ENCODE measurements around the gene SLC34A1.
"Not testable (repeated sequence)": the region's sequence is repeated elsewhere in the genome, so short reads cannot be mapped to it uniquely, and the experiment has no call there.

The SLC34A1 gene

DNA sequence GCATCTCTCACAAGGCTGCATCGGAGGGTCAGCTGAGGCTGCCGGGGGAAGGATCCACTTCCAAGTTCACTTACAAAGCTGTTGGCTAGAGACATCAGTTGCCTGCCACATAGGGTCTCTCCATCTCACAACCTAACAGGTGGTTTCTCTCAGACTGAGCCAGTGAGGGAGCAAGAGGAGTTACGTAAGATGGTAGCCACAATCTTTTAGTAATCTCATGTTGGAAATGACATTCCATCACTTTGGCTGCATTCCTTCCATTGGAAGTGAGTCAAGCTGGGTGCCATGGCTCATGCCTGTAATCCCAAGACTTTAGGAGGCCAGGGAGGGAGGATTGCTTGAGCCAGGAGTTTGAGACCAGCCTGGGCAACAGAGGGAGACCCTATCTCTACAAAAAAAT is 34.8 kb downstream of the SLC34A1 start:
- WGBS (ENCODE audit: insufficient coverage), result 97% methylated on average over 3 of the region's 3 CpGs

GRCh38 chr5:177420472-177420871 is 36.2 kb downstream of the SLC34A1 start:
- not testable (repeated sequence) for H3K36me3 ChIP-seq (ENCODE audit: control insufficient read depth in 4 of 4, insufficient read depth in 4 of 4, low read length in 3 of 4); H3K4me3 ChIP-seq (ENCODE audit: control insufficient read depth in 1 of 7, extremely low read depth in 1 of 7, insufficient read depth in 4 of 7, low read depth in 2 of 7, low read length in 6 of 7); H3K27me3 ChIP-seq (replicated peaks in 2 of 5; ENCODE audit: control insufficient read depth in 4 of 5, insufficient read depth in 5 of 5, low read length in 4 of 5); H3K9me3 ChIP-seq (ENCODE audit: control extremely low read depth in 1 of 5, control insufficient read depth in 4 of 5, insufficient read depth in 2 of 5, low read depth in 1 of 5, low read length in 4 of 5); H3K27ac ChIP-seq (ENCODE audit: insufficient read depth in 1 of 2, low read depth in 1 of 2, low read length in 2 of 2, poor library complexity in 1 of 2, severe bottlenecking in 2 of 2); DNase-seq
- POLR2A ChIA-PET, result interaction anchor here (0.8 kb wide), 1 partner anchor 11 kb away, joined by 3 read pairs; no protein-coding TSS in a partner anchor
- CTCF ChIA-PET, result interaction anchor here (23.1 to 23.4 kb wide), 2 partner anchors 12 to 28 kb away, joined by 337 to 387 read pairs; partner anchors contain the start of genes F12, PFN3 and PRR7
- H3K4me1 ChIP-seq (ENCODE audit: control extremely low read depth in 1 of 4, control insufficient read depth in 4 of 4, insufficient read depth in 4 of 4, low read length in 3 of 4), result peaks cover 6 to 17% (median 12%) of the 10 kb centered on the region in 4 experiments
- WGBS (ENCODE audit: insufficient coverage), result 89% methylated on average over 3 of the region's 7 CpGs

More for the DNA sequence above, 34.8 kb downstream of the SLC34A1 start:
- Histone ChIP-seq H3K9me3 (ENCODE audit: control extremely low read depth in 1 of 5, control insufficient read depth in 4 of 5, insufficient read depth in 2 of 5, low read depth in 1 of 5, low read length in 4 of 5) (no peaks in the 10 kb centered on the region), H3K27me3 (replicated peaks in 2 of 5; ENCODE audit: control insufficient read depth in 4 of 5, insufficient read depth in 5 of 5, low read length in 4 of 5) (no peaks in the 10 kb centered on the region), H3K4me1 (ENCODE audit: control extremely low read depth in 1 of 4, control insufficient read depth in 4 of 4, insufficient read depth in 4 of 4, low read length in 3 of 4) (peaks cover 2 to 15% (median 6%) of the 10 kb centered on the region in 4 experiments), H3K27ac (ENCODE audit: insufficient read depth in 1 of 2, low read depth in 1 of 2, low read length in 2 of 2, poor library complexity in 1 of 2, severe bottlenecking in 2 of 2) (no peak overlapping the region), H3K4me3 (ENCODE audit: control insufficient read depth in 1 of 7, extremely low read depth in 1 of 7, insufficient read depth in 4 of 7, low read depth in 2 of 7, low read length in 6 of 7) (no peak overlapping the region), H3K36me3 (ENCODE audit: control insufficient read depth in 4 of 4, insufficient read depth in 4 of 4, low read length in 3 of 4) (no peaks in the 10 kb centered on the region)
- POLR2A ChIA-PET, result no interaction called here
- DNase-seq, result no peak
- CTCF ChIA-PET, result interaction anchor here (23.1 to 23.4 kb wide), 2 partner anchors 11 to 29 kb away, joined by 337 to 387 read pairs; partner anchors contain the start of genes F12, PFN3 and PRR7

DNA sequence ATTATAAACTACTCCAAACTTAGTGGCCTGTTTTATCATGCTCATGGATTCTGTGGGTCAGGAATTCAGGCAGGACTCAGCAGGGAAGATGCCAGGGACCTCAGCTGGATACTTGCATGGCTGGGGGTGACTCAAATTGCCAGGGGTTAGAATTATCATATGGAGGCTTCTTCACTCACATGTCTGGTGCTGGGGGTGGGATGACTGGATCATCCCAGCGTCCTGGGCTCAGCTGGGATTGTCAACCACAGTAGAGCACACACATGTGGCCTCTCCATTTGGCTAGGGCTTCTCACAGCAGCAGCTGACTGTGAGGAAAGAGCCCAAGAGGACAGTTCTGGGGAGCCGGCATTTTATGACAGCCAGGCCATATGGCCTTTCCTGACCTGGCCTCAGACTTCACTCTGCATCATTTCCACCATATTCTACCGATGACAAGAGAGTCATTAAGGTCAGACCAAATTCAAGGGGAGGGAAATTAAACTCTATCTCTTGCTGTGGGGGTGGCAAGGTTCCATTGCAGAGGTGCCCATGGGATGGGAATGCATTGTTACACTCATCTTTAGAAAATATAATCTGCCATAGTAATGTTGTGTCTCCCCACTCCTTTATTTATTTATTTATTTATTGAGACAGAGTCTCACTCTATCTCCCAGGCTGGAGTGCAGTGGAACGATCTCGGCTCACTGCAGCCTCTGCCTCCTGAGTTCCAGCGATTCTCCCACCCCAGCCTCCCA is 37.0 kb downstream of the SLC34A1 start:
- CTCF ChIA-PET, result interaction anchor here (1.6 to 23.4 kb wide), 3 partner anchors 13 to 30 kb away, joined by 4 to 387 read pairs (median 337); partner anchors contain the start of genes F12, PFN3 and PRR7
- H3K27me3 ChIP-seq (replicated peaks in 2 of 5; ENCODE audit: control insufficient read depth in 4 of 5, insufficient read depth in 5 of 5, low read length in 4 of 5), result no peaks in the 10 kb centered on the region
- no peak overlapping the region for H3K4me3 ChIP-seq (ENCODE audit: control insufficient read depth in 1 of 7, extremely low read depth in 1 of 7, insufficient read depth in 4 of 7, low read depth in 2 of 7, low read length in 6 of 7)
- no peaks in the 10 kb centered on the region for H3K9me3 ChIP-seq (ENCODE audit: control extremely low read depth in 1 of 5, control insufficient read depth in 4 of 5, insufficient read depth in 2 of 5, low read depth in 1 of 5, low read length in 4 of 5)
- no peak for DNase-seq
- POLR2A ChIA-PET, result interaction anchor here (0.8 kb wide), 1 partner anchor 10 kb away, joined by 3 read pairs; no protein-coding TSS in a partner anchor
- WGBS (ENCODE audit: insufficient coverage), result 96% methylated on average over 5 of the region's 6 CpGs
- H3K27ac ChIP-seq (ENCODE audit: insufficient read depth in 1 of 2, low read depth in 1 of 2, low read length in 2 of 2, poor library complexity in 1 of 2, severe bottlenecking in 2 of 2), result no peak overlapping the region
- no peaks in the 10 kb centered on the region for H3K36me3 ChIP-seq (ENCODE audit: control insufficient read depth in 4 of 4, insufficient read depth in 4 of 4, low read length in 3 of 4)
- peaks cover 6 to 17% (median 16%) of the 10 kb centered on the region in 4 experiments for H3K4me1 ChIP-seq (ENCODE audit: control extremely low read depth in 1 of 4, control insufficient read depth in 4 of 4, insufficient read depth in 4 of 4, low read length in 3 of 4)

DNA sequence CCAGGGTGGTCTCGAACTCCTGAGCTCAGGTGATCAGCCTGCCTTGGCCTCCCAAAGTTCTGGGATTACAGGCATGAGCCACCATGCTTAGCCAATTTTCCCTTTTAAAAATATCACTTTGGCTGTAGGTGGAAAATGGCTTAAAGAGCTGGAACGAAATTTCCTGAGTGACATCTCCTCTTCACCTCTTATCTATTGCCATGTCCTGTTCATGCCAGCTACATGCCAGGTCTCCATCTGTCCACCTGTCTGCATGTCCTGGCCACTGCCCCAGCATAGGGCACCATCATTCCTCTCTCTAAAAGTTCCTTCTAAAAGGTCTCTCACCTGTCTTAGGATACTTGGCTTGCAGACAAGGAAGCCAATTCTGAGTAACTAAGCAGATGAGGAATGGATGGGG is 39.4 kb downstream of the SLC34A1 start:
- Histone ChIP-seq H3K4me1 (ENCODE audit: control extremely low read depth in 1 of 4, control insufficient read depth in 4 of 4, insufficient read depth in 4 of 4, low read length in 3 of 4) (peaks cover 7 to 31% (median 27%) of the 10 kb centered on the region in 4 experiments), H3K9me3 (ENCODE audit: control extremely low read depth in 1 of 5, control insufficient read depth in 4 of 5, insufficient read depth in 2 of 5, low read depth in 1 of 5, low read length in 4 of 5) (no peaks in the 10 kb centered on the region), H3K27ac (ENCODE audit: insufficient read depth in 1 of 2, low read depth in 1 of 2, low read length in 2 of 2, poor library complexity in 1 of 2, severe bottlenecking in 2 of 2) (no peak overlapping the region), H3K4me3 (ENCODE audit: control insufficient read depth in 1 of 7, extremely low read depth in 1 of 7, insufficient read depth in 4 of 7, low read depth in 2 of 7, low read length in 6 of 7) (no peak overlapping the region), H3K36me3 (ENCODE audit: control insufficient read depth in 4 of 4, insufficient read depth in 4 of 4, low read length in 3 of 4) (peaks cover 0 to 6% (median 0%) of the 10 kb centered on the region in 4 experiments), H3K27me3 (replicated peaks in 2 of 5; ENCODE audit: control insufficient read depth in 4 of 5, insufficient read depth in 5 of 5, low read length in 4 of 5) (no peaks in the 10 kb centered on the region)
- POLR2A ChIA-PET, result no interaction called here
- CTCF ChIA-PET, result interaction anchor here (0.9 to 23.4 kb wide), 5 partner anchors 14 to 84 kb away, joined by 3 to 387 read pairs (median 22); partner anchors contain the start of genes F12, PFN3 and PRR7
- WGBS (ENCODE audit: insufficient coverage), result 100% methylated on average over 2 of the region's 2 CpGs
- no peak for DNase-seq

GRCh38 chr5:177425196-177425800 is 41.1 kb downstream of the SLC34A1 start:
- H3K27ac ChIP-seq (ENCODE audit: insufficient read depth in 1 of 2, low read depth in 1 of 2, low read length in 2 of 2, poor library complexity in 1 of 2, severe bottlenecking in 2 of 2), result peak overlapping the region in 1 of 2 experiments; percentile 87
- peaks cover 0 to 7% (median 2%) of the 10 kb centered on the region in 4 experiments for H3K36me3 ChIP-seq (ENCODE audit: control insufficient read depth in 4 of 4, insufficient read depth in 4 of 4, low read length in 3 of 4)
- 47% methylated on average over 11 of the region's 13 CpGs for WGBS (ENCODE audit: insufficient coverage)
- no peaks in the 10 kb centered on the region for H3K9me3 ChIP-seq (ENCODE audit: control extremely low read depth in 1 of 5, control insufficient read depth in 4 of 5, insufficient read depth in 2 of 5, low read depth in 1 of 5, low read length in 4 of 5)
- peak overlapping the region; percentile 59 to 79 (median 71) for H3K4me3 ChIP-seq (ENCODE audit: control insufficient read depth in 1 of 7, extremely low read depth in 1 of 7, insufficient read depth in 4 of 7, low read depth in 2 of 7, low read length in 6 of 7)
- POLR2A ChIA-PET, result interaction anchor here (0.6 to 1.3 kb wide), 2 partner anchors 21 to 23 kb away, joined by 3 read pairs; no protein-coding TSS in a partner anchor
- peaks cover 13 to 47% (median 43%) of the 10 kb centered on the region in 4 experiments for H3K4me1 ChIP-seq (ENCODE audit: control extremely low read depth in 1 of 4, control insufficient read depth in 4 of 4, insufficient read depth in 4 of 4, low read length in 3 of 4)
- no peaks in the 10 kb centered on the region for H3K27me3 ChIP-seq (replicated peaks in 2 of 5; ENCODE audit: control insufficient read depth in 4 of 5, insufficient read depth in 5 of 5, low read length in 4 of 5)
- DNase-seq, result no peak
- CTCF ChIA-PET, result interaction anchor here (0.7 to 23.4 kb wide), 4 partner anchors 17 to 121 kb away, joined by 3 to 387 read pairs (median 180); partner anchors contain the start of genes F12, PFN3 and PRR7

DNA sequence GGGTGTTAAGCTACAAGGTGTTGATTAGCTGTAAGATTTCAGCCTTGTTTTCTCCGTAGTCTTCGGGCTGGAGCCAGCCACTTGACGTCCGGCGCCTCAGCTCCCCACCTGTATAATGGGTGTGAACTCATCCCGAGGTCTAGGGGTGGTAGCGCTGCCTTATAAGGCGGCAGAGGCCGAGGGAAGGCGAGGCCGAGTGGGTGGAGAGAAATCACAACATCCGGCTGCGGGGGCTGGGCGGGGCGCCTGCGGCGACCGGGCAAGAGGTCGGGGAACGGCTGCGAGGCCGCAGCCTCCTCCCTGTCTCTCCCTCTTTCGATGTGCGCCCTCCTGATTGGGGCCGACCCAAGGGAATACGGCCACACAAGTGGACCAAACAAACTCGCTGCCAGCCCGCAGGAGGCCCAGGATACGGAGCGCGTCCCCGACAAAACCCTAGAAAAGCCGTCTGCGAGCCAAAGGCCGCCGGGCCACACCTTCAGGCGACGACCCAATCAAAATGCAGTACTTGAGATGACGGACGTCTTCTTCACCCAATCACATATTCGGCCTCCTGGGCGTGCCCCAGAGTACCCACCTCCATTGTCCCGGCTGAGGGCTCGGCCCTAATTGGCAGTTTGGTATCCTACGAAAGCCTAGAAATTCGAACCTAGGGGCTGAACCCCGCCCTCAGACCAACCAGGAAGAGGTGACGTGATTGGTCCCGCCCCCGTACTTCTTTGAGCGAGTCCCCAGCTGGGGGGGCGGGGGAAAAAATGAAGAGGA is 41.7 kb downstream of the SLC34A1 start:
- ChIA-PET POLR2A (interaction anchor here (0.6 to 3.9 kb wide), 6 partner anchors 8 to 23 kb away, joined by 3 to 19 read pairs (median 3); no protein-coding TSS in a partner anchor), CTCF (interaction anchor here (0.7 to 23.4 kb wide), 5 partner anchors 18 to 120 kb away, joined by 3 to 387 read pairs (median 22); partner anchors contain the start of genes F12, LMAN2, PFN3 and PRR7)
- Histone ChIP-seq H3K27me3 (replicated peaks in 2 of 5; ENCODE audit: control insufficient read depth in 4 of 5, insufficient read depth in 5 of 5, low read length in 4 of 5) (no peaks in the 10 kb centered on the region), H3K9me3 (ENCODE audit: control extremely low read depth in 1 of 5, control insufficient read depth in 4 of 5, insufficient read depth in 2 of 5, low read depth in 1 of 5, low read length in 4 of 5) (no peaks in the 10 kb centered on the region), H3K36me3 (ENCODE audit: control insufficient read depth in 4 of 4, insufficient read depth in 4 of 4, low read length in 3 of 4) (peaks cover 0 to 14% (median 4%) of the 10 kb centered on the region in 4 experiments), H3K27ac (ENCODE audit: insufficient read depth in 1 of 2, low read depth in 1 of 2, low read length in 2 of 2, poor library complexity in 1 of 2, severe bottlenecking in 2 of 2) (peak overlapping the region; percentile 68 to 87), H3K4me1 (ENCODE audit: control extremely low read depth in 1 of 4, control insufficient read depth in 4 of 4, insufficient read depth in 4 of 4, low read length in 3 of 4) (peaks cover 13 to 54% (median 50%) of the 10 kb centered on the region in 4 experiments), H3K4me3 (ENCODE audit: control insufficient read depth in 1 of 7, extremely low read depth in 1 of 7, insufficient read depth in 4 of 7, low read depth in 2 of 7, low read length in 6 of 7) (peak overlapping the region; percentile 59 to 79 (median 71))
- peak; percentile 100 for DNase-seq
- WGBS (ENCODE audit: insufficient coverage), result 0% methylated on average over 26 of the region's 52 CpGs
